HG02759 (cell line): ENCODE data around the gene LSM7.
A peak's percentile ranks its signal among the peaks of the same experiment; 100 is the strongest.

Experiments
- ATAC-seq: cut with Tn5 transposase; IDR thresholded peaks from one replicate; pipeline ENCODE4 v1.9.1; 2021; ENCODE audit warnings: mild to moderate bottlenecking, moderate library complexity; ENCODE audit not compliant: unreplicated experiment

The LSM7 gene

DNA sequence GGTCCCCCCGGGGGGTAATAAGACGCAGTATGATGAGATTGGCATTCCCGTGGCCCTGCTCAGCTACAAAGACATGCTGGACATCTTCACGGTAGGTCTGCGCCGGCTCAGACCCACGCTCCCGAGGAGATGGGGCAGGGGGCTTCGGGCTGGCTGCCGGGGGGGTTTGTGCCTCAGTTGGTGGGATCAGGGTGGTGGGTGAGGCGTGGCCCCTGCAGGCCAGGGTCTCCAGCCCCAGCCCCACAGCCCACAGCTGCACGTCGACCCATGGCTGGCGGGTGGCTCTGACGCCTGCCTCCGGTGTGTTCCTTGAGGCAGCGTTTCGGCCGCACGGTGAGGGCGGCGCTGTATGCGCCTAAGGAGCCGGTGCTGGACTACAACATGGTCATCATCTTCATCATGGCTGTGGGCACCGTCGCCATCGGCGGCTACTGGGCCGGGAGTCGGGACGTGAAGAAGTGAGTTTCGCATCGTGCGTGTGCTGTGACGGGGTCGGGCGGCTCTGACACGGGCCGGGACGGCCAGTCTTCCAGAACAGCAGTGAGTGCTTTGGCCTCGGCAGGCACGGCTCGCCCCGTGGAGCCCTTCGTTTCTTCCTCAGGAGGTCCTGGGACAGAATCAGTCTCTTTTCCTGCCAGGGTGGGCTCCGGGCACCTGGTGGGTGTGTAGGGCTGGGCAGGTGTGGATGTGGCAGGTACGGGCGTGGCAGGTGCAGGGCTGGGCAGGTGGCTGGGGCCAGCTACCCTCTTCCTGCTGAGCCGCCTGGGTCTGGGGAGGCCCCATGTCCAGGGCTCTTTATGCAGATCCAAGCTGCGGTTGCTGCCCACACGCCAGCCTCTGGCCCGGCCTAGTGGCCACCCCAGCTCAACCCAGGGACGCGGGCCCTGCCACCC lies 10.6 kb upstream of the LSM7 start:
- no peak for ATAC-seq

DNA sequence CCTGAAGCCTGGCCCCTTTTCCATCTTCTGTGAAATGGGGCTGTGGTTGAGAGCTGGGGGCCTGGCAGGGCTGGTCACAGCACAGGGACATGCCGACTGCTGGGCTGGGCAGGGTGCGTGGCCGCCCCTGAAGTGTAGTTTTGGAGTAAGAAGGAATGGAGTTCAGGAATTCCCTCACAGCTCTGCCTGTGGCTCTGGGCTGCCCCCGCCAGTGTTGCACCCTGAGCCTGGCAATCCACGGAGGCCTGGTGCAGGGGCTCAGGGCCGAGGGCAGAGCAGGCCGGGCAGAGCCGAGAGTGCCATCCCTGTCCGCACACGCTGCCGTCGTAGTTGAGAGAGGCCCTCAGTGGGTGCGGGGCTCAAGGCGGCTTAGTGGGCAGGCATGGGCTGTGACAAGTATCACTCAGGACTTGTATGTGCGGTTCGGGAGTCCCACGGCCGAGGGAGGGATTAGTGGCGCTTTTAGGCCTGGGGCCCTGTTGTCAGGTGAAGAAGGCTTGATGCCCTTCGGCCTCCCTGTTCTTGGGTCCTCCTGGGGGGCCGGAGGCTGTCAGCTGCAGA lies 9.7 kb upstream of the LSM7 start:
- no peak for ATAC-seq

DNA sequence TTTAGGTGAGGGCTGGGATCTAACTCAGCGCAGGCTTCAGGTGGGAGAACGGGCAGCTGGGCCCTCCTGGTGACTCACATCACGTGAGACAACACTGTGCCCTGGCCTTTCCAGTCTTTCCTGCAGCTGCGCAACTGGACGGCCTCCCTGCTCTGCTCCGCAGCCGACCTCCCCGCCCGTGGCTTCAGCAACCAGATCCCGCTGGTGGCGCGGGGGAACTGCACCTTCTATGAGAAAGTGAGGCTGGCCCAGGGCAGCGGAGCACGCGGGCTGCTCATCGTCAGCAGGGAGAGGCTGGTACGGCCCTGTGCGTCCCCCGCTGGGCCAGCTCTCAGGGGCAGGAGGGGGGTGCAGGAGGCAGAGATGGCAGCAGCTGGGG lies 8.9 kb upstream of the LSM7 start:
- no peak for ATAC-seq

DNA sequence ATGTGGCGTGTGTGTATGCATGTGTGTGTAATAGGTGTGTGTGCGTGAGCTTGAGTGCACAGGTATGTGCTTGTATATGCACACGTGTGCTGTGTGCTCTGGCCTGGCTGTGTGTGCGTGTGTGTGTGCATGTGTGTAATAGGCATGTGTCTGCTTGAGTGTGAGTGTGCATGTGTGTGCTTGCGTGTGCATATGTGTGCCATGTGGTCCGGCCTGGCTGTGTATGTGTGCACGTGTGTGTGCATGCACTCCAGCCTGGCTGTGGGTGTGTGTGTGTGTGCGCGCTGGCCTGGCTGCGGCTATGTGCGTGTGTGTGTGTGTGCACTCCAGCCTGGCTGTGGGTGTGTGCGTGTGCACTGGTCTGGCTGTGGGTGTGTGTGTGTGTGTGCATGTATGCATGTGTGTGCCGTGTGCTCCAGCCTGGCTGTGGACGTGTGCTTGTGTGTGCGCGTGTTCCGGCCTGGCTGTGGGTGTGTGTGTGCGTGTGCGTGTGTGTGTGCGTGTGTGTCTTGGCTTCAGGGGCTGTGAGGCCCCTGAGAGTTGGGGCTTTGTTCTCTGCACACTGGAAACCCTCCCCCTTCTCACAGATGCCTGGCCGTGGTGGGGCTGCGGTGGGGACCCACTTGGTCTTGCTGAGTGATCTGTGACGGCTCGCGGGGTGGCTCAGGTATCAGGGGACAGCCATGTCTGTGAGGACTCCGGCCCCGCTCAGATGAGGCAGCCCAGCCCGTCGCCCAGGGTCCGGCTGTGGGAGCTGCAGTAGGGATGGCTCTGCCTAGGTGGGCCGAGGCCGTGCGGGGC lies 8.3 kb upstream of the LSM7 start:
- ATAC-seq: no peak

DNA sequence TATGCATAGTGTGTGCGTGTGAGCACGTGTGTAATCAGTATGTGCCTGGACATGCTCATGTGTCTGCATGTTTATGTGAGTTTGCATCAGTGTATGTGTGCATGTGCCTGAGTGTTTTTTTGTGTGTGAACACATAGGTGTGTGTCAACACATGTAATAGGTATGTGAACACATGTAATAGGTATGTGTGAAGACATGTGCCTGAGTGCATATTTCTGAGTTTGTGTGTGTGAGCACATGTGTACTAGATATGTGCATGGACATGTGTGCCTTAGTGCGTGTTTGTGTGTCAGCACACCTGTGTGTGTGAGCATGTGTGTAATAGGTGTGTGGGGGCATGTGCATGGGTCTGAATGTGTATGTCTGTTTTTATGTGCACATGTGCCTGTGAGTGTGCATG lies 7.5 kb upstream of the LSM7 start:
- no peak for ATAC-seq

DNA sequence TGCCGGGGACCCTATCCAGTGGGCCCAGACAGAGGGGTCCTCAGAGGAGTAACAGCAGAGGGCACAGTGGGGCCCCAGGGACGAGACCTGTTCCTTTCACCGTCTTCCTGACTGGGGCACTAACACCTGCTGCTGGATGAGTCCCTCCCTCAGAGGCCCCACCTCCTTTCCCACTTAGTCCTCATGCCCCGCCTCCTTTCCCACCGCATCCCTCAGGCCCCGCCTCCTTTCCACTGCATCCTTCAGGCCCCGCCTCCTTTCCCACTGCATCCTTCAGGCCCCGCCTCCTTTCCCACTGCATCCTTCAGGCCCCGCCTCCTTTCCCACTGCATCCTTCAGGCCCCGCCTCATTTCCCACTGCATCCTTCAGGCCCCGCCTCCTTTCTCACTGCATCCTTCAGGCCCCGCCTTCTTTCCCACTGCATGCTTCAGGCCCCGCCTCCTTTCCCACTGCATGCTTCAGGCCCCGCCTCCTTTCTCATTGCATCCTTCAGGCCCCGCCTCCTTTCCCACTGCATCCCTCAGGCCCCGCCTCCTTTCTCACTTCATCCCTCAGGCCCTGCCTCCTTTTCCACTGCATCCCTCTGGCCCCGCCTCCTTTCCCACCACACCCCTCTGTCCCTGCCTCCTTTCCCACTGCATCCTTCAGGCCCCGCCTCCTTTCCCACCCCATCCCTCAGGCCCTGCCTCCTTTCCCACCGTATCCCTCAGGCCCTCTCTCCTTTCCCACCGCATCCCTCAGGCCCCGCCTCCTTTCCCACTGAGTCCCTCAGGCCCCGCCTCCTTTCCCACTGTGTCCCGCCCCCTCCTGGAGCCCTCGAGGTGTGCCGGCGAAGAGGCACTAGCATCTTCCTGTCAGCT lies 6.8 kb upstream of the LSM7 start:
- ATAC-seq: no peak

DNA sequence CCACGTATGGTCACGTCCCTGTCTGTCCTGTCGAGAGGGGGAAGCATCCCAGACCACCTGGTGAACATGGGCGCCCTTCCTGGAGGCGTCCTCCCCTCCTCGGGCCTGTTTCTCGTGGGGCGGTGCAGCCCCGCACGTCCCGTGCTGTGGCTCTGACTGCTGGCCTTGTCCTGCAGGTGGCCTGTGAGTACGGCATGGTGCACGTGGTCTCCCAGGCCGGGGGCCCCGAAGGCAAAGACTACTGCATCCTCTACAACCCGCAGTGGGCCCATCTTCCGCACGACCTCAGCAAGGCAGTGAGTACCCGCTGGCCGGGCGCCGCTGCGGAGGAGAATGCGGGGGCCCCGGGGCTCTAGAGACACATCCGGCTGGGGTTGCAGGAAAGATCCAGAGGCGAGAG lies 6.0 kb upstream of the LSM7 start:
- no peak for ATAC-seq

DNA sequence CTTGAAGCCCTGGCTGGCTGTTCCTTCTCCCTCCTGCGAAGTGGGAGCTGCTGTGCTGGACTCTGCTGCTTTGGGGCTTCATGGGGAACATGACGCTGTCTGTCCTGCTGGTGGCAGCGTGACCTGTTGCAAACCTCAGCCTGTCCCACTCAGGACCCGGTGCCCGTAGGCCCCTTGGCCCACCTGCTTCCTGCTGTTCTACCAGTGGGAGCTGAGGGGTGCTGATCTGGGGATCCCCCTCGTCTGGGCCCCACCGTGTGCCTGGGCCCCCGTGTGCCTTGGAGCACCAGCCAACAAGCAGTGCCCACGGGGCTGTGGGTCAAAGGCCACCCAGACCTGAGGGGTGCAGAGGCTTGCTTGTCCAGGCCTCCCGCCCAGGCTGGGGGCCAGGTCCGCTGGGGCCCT lies 5.4 kb upstream of the LSM7 start:
- no peak for ATAC-seq

DNA sequence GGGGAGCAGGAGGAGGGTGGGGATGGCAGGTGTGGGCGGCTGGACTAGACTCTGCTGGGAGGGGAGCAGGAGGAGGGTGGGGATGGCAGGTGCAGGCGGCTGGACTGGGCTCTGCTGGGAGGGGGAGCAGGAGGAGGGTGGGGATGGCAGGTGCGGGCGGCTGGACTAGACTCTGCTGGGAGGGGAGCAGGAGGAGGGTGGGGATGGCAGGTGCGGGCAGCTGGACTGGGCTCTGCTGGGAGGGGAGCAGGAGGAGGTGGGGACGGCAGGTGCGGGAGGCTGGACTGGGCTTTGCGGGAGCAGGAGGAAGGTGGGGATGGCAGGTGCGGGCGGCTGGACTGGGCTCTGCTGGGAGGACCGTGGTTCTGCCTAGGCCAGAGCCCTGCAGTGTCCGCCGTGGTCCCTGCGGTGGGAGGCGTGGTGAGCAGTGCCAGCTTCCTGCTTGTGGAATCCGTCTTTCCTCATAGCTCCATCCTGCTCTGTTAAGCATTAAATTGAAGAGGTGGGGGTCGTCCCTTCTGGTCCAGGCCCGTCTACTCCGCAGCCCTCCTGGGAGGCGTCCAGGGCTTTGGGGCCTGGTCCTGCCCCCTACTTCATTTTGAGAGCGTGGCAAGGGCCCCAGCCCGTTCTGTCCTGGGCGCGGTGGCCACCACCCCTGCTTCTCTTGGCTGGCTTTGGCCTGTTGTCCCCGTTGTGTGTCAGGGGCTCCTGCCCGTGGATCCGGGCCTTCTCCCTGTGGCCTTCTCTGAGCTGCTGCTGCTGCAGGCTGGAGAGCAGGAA lies 4.8 kb upstream of the LSM7 start:
- ATAC-seq: no peak

DNA sequence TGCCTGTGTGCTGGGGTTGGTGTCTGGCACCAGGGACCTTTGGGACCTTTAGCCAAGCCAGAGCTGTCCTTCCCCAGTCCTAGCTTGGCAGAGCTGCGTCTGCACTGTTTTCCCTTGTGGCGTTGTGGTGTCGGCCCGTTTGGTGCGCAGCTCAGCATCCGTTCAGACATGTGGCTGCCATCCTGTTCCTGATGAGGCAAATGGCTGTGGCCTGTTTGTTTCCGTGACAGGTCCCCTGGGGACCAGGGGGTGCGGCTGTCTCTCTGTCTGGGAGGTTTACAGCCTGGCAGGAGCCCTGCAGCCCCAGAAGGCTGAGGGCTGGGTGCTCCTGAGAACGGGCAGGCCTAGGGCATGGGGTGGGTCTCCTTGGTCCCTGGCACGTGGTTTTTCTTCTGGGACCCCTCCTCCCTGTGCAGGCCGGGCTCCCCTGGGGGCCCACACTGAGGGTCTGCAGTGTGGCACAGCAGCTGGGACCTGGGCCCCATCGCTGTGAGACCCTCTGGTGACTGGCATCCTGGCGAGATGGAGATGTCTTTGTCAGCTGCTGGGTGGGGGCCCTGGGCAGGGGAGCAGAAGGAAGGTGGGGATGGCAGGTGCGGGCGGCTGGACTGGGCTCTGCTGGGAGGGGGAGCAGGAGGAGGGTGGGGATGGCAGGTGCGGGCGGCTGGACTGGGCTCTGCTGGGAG lies 4.1 kb upstream of the LSM7 start:
- peak; percentile 41 for ATAC-seq

DNA sequence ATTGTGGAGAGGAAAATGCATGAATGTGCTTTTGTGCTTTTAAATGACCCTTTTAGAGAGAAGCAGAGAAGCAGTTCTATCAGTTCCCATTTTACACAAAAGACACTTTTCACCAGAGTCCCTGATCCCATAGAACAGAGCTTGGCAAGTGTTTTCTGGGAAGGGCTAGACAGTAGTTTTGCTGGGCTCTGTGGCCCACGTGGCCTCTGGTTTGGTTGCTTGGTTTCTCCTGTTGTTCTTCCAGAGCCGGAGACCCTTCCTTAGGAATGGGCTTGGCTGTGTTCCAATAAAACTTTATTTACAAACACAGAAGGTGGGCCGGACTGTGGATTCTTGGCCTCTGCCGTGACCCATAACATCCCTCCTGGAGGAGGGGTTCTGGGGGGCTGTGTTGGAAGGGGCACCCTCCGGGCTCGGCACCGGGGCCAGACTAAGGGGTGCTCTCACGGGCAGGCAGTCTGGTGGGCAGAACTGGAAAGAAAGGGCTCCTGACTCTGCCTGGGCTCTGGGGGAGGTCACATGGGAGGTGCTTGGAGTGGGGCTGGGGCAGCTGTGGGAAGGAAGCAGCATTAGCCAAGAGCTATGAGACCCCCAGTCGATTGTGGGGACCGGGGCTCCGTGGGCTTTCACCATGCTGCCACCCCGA lies 3.3 kb upstream of the LSM7 start:
- no peak for ATAC-seq

DNA sequence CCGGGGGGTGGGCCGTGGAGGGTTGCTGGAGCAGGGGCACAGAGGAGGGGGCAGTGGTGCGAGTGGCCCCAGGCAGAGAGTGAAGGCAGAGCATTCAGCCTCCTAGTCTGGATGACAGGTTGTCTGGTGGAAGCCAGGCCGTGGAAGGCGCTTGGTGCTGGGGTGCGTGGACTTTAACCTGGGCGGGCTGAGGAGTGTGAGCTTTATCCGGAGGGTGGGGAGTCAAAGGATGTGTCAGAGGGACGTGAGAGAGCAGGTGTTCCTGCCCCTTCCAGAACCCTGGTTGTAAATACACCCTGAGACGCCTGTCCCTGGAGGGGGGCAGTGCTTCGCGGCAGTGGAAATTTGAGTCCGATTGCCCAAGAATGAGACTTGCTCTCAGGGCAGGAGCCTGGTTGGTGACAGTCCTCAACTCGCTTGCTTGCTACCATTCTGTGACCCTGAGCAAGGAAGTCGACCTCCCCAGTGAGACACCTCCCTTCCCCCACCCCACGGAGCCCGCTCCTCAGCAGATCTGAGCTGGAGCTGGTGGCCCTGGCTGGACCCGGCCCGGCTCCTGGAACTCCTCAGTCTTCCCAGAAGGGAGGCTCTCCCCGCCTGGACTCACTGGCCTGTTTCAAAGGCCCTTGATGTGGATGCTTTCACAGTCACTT lies 2.4 kb upstream of the LSM7 start:
- no peak for ATAC-seq

DNA sequence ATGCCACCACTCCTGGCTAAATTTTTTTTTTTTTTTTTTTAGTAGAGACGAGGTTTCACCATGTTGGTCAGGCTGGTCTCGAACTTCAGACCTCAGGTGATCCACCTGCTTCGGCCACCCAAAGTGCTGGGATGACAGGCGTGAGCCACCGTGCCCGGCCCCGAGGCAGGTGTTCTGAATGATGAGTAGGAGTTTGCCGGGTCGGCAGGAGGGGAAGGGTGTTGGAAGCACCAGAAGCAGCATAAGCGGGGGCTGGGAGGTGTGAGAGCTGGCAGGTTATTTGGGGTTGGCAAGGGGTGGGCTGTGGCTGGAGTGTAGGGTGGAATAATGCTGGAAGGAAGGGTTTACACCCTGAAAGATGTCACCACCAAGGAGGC lies 1.9 kb upstream of the LSM7 start:
- no peak for ATAC-seq

DNA sequence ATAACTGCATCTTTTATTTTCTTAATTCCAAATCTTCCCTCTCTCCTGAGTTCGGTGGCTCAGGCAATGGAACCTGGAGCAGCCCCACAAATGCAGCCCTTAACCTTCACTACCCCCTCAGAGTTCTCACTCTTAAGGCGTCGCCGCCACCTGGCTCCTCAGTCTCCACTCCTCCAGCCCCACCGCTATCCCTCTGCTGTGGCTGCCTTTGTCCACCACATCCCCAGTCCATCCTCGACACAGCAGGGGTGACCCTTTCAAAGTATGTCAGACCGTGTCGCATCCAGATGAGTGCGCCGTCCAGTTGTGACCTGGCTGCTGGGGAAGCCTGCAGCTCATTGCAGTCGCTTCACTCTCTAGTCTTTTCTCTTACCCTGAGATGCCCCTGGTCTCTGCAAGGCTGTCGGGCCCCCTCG lies 1.1 kb upstream of the LSM7 start:
- no peak for ATAC-seq

DNA sequence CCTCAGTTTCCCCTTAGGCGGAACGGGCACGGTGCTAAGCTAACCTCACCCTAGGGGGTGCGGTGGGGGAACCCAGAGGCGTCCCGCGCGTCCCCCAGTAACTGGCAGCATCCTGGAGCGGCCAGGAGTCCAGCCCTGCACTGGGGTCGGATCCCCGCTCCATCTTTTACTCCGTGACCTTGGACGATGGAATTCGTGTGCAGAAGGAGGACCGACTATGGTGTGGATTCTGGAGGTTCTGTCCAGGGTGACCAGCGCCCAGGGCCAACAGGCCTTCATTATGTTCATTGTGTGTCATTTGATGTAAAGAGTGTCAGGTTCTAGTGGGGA lies 728 bp upstream of the LSM7 start:
- ATAC-seq: no peak

DNA sequence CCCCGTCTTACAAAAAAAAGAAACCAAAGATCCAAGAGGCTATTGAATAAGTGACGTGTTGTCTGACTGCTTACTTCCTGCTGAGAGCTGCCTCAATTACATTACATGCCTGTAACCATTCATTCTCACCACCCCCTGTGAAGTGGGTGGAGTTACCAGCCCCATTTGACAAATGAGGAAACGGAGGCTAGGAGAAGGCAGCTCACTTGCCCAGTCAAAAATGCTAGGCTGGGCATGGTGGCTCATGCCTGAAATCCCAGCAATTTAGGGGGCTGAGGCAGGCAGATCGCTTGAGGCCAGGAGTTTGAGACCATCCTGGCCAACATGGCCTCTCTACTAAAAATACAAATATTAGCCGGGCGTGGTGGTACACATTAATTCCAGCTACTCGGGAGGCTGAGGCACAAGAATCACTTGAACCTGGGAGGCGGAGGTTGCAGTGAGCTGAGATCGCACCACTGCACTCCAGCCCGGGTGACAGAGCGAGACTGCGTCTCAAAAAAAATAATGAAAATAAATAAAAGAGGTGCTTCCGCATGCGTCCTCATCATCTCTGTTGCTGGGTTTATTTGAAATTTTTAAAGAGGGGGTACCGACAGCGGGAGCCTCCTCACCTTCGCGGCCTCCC lies 499 bp downstream of the LSM7 start:
- no peak for ATAC-seq

DNA sequence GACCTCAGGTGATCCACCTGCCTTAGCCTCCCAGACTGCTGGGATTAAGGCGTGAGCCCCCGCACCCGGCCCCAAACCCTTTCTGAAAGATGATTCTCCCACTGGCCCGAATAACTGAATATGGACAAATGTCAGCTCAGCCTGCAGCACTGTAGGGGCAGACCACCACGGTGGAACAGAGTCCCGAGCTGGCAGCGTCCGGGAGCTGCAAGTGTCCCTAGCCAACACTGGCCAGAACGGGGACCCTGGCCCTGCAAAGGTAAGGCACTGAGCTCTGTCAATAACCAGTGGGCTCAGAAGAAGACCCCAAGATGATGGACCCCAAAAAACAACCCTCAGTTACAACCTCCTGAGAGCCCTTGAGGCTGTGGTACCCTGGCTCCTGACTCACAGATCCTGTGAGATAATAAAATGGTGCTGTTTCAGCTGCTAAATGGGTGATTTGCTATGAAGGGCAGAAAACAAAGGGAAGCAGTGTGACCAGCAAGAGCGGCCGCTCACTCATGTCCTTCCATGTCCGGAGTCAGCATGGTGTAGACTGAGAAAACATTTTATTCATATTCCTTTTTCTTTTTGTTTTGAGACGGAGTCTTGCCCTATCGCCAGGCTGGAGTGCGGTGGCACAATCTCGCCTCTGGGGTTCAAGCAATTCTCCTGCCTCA lies 1.6 kb downstream of the LSM7 start:
- no peak for ATAC-seq
